Measurements from ENCODE around the gene OSBPL10. TPM values are rescaled to one million over a fixed set of nuclear protein-coding genes. Genes with fewer than 3 reads are reported as not detected.

Gene OSBPL10
- total and polyA plus RNA-seq, 5 donors from 2014 or later: 0.14 to 1.8 (median 0.21) TPM; not detected in 2

DNA sequence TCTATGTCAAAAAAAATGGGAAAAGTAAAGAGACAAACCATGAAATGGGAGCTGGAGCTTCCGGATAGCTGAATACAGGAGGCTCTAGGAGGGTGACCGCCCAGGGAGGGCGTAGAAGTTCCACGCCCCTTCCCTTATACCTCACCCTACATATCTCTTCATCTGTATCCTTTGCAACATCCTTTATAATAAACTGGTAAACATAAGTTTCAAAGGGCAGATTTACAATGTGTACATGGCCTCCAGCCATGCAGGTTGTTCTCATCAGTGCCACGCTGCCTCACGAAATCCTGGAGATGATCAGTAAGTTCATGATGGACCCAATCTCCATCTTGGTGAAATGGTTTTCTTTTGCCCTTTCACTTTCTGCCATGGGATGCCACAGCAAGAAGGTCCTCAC lies 121.8 kb downstream of the OSBPL10 start:
- Mint-ChIP-seq H3K4me1 (no peaks in the 10 kb centered on the region), H3K4me3 (no peak overlapping the region), H3K9me3 (peaks cover 0 to 3% (median 0%) of the 10 kb centered on the region in 7 donors), H3K36me3 (no peaks in the 10 kb centered on the region), H3K27me3 (peaks cover 5% of the 10 kb centered on the region), H3K27ac (no peak overlapping the region)
- no peaks in the 10 kb centered on the region for H3K4me1 ChIP-seq (ENCODE audit: control insufficient read depth, insufficient read depth, low read length, poor library complexity, severe bottlenecking)
- H3K4me3 ChIP-seq (ENCODE audit: low read depth, low read length): no peak overlapping the region
- no peak overlapping the region for H3K27ac ChIP-seq (ENCODE audit: insufficient read depth, low read length, poor library complexity, severe bottlenecking)
- ATAC-seq (ENCODE audit: low read depth in 2 of 2) (no peak), DNase-seq (no peak)
- no peaks in the 10 kb centered on the region for H3K9me3 ChIP-seq (ENCODE audit: control insufficient read depth in 2 of 2, low read length in 2 of 2)
- H3K36me3 ChIP-seq (ENCODE audit: control insufficient read depth, insufficient read depth, low read length): no peaks in the 10 kb centered on the region
- H3K27me3 ChIP-seq (ENCODE audit: control insufficient read depth, insufficient read depth, low read length): no peaks in the 10 kb centered on the region

DNA sequence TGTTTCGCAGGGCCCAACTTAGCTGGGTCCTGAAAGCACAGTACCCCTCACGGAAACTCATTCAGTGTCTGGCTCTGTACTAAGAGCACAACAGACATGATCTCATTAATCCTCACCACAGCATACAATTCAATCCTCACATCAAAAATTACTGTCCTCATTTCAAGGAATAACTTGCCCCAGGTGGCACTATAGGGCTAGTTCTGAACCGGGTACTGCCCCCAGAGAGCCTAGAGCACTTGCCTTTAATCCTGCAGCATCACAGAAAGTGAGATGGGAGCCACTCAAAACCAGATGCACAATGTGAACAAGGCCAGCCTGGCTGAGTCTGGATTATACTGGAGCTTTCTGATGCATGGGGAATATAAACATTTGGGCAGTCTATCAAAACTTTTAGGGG lies 122.6 kb downstream of the OSBPL10 start:
- Mint-ChIP-seq H3K9me3 (peaks cover 0 to 2% (median 0%) of the 10 kb centered on the region in 7 donors), H3K4me1 (no peaks in the 10 kb centered on the region), H3K36me3 (no peaks in the 10 kb centered on the region), H3K27me3 (peaks cover 5% of the 10 kb centered on the region), H3K27ac (no peak overlapping the region), H3K4me3 (no peak overlapping the region)
- H3K36me3 ChIP-seq (ENCODE audit: control insufficient read depth, insufficient read depth, low read length): no peaks in the 10 kb centered on the region
- H3K27ac ChIP-seq (ENCODE audit: insufficient read depth, low read length, poor library complexity, severe bottlenecking): no peak overlapping the region
- no peaks in the 10 kb centered on the region for H3K9me3 ChIP-seq (ENCODE audit: control insufficient read depth in 2 of 2, low read length in 2 of 2)
- H3K4me1 ChIP-seq (ENCODE audit: control insufficient read depth, insufficient read depth, low read length, poor library complexity, severe bottlenecking): no peaks in the 10 kb centered on the region
- no peak overlapping the region for H3K4me3 ChIP-seq (ENCODE audit: low read depth, low read length)
- ATAC-seq (ENCODE audit: low read depth in 2 of 2) (no peak), DNase-seq (peak in 1 of 3 donors; percentile 7)
- H3K27me3 ChIP-seq (ENCODE audit: control insufficient read depth, insufficient read depth, low read length): no peaks in the 10 kb centered on the region

GRCh38 chr3:31853580-31853979 lies 127.5 kb downstream of the OSBPL10 start:
- no peak overlapping the region for H3K4me3 Mint-ChIP-seq

DNA sequence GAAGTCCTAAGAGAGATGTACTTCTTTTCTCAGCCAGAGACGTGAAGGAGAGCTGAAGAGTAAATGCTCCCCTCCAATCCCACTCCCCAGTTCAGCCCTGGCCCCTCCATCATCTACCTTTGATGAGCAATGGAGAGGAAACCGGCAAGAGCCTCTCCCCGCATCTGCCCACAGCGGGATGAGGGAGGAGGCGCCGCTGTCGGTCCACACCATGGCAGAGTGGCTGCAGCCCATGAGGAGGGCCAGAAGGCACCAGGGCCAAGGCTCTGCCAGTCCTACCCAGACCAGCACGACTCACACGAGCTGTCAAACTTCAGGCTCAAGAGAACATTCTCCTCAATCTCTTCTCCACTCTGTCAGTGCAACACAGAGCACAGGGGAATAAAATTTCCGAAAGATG lies 129.8 kb downstream of the OSBPL10 start:
- no peaks in the 10 kb centered on the region for H3K36me3 Mint-ChIP-seq
- ATAC-seq (ENCODE audit: low read depth in 2 of 2): no peak
- Histone ChIP-seq H3K4me1 (ENCODE audit: control insufficient read depth, insufficient read depth, low read length, poor library complexity, severe bottlenecking) (no peaks in the 10 kb centered on the region), H3K4me3 (ENCODE audit: low read depth, low read length) (no peak overlapping the region), H3K27ac (ENCODE audit: insufficient read depth, low read length, poor library complexity, severe bottlenecking) (no peak overlapping the region), H3K27me3 (ENCODE audit: control insufficient read depth, insufficient read depth, low read length) (no peaks in the 10 kb centered on the region), H3K9me3 (ENCODE audit: control insufficient read depth in 2 of 2, low read length in 2 of 2) (no peaks in the 10 kb centered on the region), H3K36me3 (ENCODE audit: control insufficient read depth, insufficient read depth, low read length) (no peaks in the 10 kb centered on the region)
- DNase-seq: no peak
- no peak overlapping the region for H3K4me3 Mint-ChIP-seq
- H3K27me3 Mint-ChIP-seq: no peaks in the 10 kb centered on the region
- no peak overlapping the region for H3K27ac Mint-ChIP-seq
- peaks cover 0 to 3% (median 0%) of the 10 kb centered on the region in 4 donors for H3K4me1 Mint-ChIP-seq
- H3K9me3 Mint-ChIP-seq: no peaks in the 10 kb centered on the region

More at GRCh38 chr3:31853580-31853979, 127.5 kb downstream of the OSBPL10 start:
- Mint-ChIP-seq H3K9me3 (peaks cover 0 to 2% (median 0%) of the 10 kb centered on the region in 7 donors), H3K27me3 (no peaks in the 10 kb centered on the region), H3K4me1 (peaks cover 0 to 3% (median 0%) of the 10 kb centered on the region in 4 donors), H3K36me3 (no peaks in the 10 kb centered on the region), H3K27ac (no peak overlapping the region)
- DNase-seq: no peak
- ATAC-seq (ENCODE audit: low read depth in 2 of 2): no peak
- Histone ChIP-seq H3K27me3 (ENCODE audit: control insufficient read depth, insufficient read depth, low read length) (no peaks in the 10 kb centered on the region), H3K9me3 (ENCODE audit: control insufficient read depth in 2 of 2, low read length in 2 of 2) (no peaks in the 10 kb centered on the region), H3K27ac (ENCODE audit: insufficient read depth, low read length, poor library complexity, severe bottlenecking) (no peak overlapping the region), H3K36me3 (ENCODE audit: control insufficient read depth, insufficient read depth, low read length) (no peaks in the 10 kb centered on the region), H3K4me3 (ENCODE audit: low read depth, low read length) (no peak overlapping the region), H3K4me1 (ENCODE audit: control insufficient read depth, insufficient read depth, low read length, poor library complexity, severe bottlenecking) (no peaks in the 10 kb centered on the region)

- Mint-ChIP-seq H3K27me3 (no peaks in the 10 kb centered on the region), H3K9me3 (no peaks in the 10 kb centered on the region), H3K4me1 (peaks cover 0 to 3% (median 0%) of the 10 kb centered on the region in 4 donors), H3K27ac (no peak overlapping the region), H3K4me3 (no peak overlapping the region), H3K36me3 (no peaks in the 10 kb centered on the region)
- Histone ChIP-seq H3K4me1 (ENCODE audit: control insufficient read depth, insufficient read depth, low read length, poor library complexity, severe bottlenecking) (no peaks in the 10 kb centered on the region), H3K36me3 (ENCODE audit: control insufficient read depth, insufficient read depth, low read length) (no peaks in the 10 kb centered on the region), H3K4me3 (ENCODE audit: low read depth, low read length) (no peak overlapping the region), H3K27ac (ENCODE audit: insufficient read depth, low read length, poor library complexity, severe bottlenecking) (no peak overlapping the region), H3K9me3 (ENCODE audit: control insufficient read depth in 2 of 2, low read length in 2 of 2) (no peaks in the 10 kb centered on the region), H3K27me3 (ENCODE audit: control insufficient read depth, insufficient read depth, low read length) (no peaks in the 10 kb centered on the region)
- ATAC-seq (ENCODE audit: low read depth in 2 of 2) (no peak), DNase-seq (no peak)
These were observed 132.2 kb downstream of the OSBPL10 start for GRCh38 chr3:31848911-31849310.

DNA sequence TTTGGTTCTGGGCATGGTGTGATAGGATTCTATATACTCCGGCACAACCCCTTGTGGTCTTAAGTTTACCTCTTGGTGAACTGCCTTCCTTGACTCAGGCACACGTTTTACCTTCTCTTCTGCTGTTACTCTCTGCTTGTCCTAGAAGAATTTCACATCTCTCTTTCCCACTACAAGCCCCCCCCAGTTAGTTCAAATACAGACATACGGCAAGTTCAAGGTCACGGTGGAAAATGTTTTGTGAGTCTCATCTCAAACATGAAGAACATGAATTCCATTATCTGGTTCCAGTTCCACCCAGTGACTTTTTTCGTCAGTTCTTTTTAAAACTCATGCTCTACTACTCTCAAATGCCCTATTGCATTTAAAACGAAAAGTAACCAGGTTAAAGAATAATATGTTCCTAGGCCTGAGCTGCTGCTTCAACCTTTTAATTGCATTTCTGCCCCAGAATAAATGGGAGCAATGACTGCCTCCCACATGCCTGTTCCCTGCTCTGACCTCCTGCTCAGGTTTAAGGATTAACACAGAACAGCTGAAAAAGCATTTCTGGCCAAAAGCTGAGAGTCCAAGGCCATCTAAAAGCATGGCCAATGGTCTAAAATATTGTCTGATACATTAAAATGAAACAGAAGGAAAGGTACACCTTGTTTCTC lies 132.8 kb downstream of the OSBPL10 start:
- no peaks in the 10 kb centered on the region for H3K36me3 ChIP-seq (ENCODE audit: control insufficient read depth, insufficient read depth, low read length)
- H3K36me3 Mint-ChIP-seq: no peaks in the 10 kb centered on the region
- ATAC-seq (ENCODE audit: low read depth in 2 of 2): no peak
- H3K9me3 ChIP-seq (ENCODE audit: control insufficient read depth in 2 of 2, low read length in 2 of 2): no peaks in the 10 kb centered on the region
- H3K9me3 Mint-ChIP-seq: no peaks in the 10 kb centered on the region
- H3K27me3 Mint-ChIP-seq: no peaks in the 10 kb centered on the region
- H3K4me3 Mint-ChIP-seq: no peak overlapping the region
- H3K27ac Mint-ChIP-seq: peak overlapping the region in 1 of 3 donors; percentile 72
- no peak overlapping the region for H3K4me3 ChIP-seq (ENCODE audit: low read depth, low read length)
- H3K4me1 Mint-ChIP-seq: peaks cover 0 to 2% (median 0%) of the 10 kb centered on the region in 4 donors
- no peak for DNase-seq
- H3K27ac ChIP-seq (ENCODE audit: insufficient read depth, low read length, poor library complexity, severe bottlenecking): no peak overlapping the region
- peaks cover under 1% of the 10 kb centered on the region for H3K27me3 ChIP-seq (ENCODE audit: control insufficient read depth, insufficient read depth, low read length)
- no peaks in the 10 kb centered on the region for H3K4me1 ChIP-seq (ENCODE audit: control insufficient read depth, insufficient read depth, low read length, poor library complexity, severe bottlenecking)

GRCh38 chr3:31847760-31848159 lies 133.3 kb downstream of the OSBPL10 start:
- no peaks in the 10 kb centered on the region for H3K4me1 ChIP-seq (ENCODE audit: control insufficient read depth, insufficient read depth, low read length, poor library complexity, severe bottlenecking)
- H3K4me3 ChIP-seq (ENCODE audit: low read depth, low read length): no peak overlapping the region
- H3K27me3 Mint-ChIP-seq: no peaks in the 10 kb centered on the region
- H3K9me3 ChIP-seq (ENCODE audit: control insufficient read depth in 2 of 2, low read length in 2 of 2): no peaks in the 10 kb centered on the region
- peaks cover 5% of the 10 kb centered on the region for H3K27me3 ChIP-seq (ENCODE audit: control insufficient read depth, insufficient read depth, low read length)
- H3K27ac ChIP-seq (ENCODE audit: insufficient read depth, low read length, poor library complexity, severe bottlenecking): no peak overlapping the region
- no peak overlapping the region for H3K4me3 Mint-ChIP-seq
- H3K36me3 ChIP-seq (ENCODE audit: control insufficient read depth, insufficient read depth, low read length): no peaks in the 10 kb centered on the region
- H3K9me3 Mint-ChIP-seq: no peaks in the 10 kb centered on the region
- ATAC-seq (ENCODE audit: low read depth in 2 of 2): no peak
- no peaks in the 10 kb centered on the region for H3K4me1 Mint-ChIP-seq
- no peaks in the 10 kb centered on the region for H3K36me3 Mint-ChIP-seq
- DNase-seq: no peak
- no peak overlapping the region for H3K27ac Mint-ChIP-seq

- H3K4me3 Mint-ChIP-seq: no peak overlapping the region
- ATAC-seq (ENCODE audit: low read depth in 2 of 2) (no peak), DNase-seq (no peak)
- no peaks in the 10 kb centered on the region for H3K9me3 Mint-ChIP-seq
- Histone ChIP-seq H3K4me1 (ENCODE audit: control insufficient read depth, insufficient read depth, low read length, poor library complexity, severe bottlenecking) (no peaks in the 10 kb centered on the region), H3K9me3 (ENCODE audit: control insufficient read depth in 2 of 2, low read length in 2 of 2) (no peaks in the 10 kb centered on the region), H3K27ac (ENCODE audit: insufficient read depth, low read length, poor library complexity, severe bottlenecking) (no peak overlapping the region), H3K36me3 (ENCODE audit: control insufficient read depth, insufficient read depth, low read length) (no peaks in the 10 kb centered on the region), H3K27me3 (ENCODE audit: control insufficient read depth, insufficient read depth, low read length) (peaks cover 6% of the 10 kb centered on the region), H3K4me3 (ENCODE audit: low read depth, low read length) (no peak overlapping the region)
- no peaks in the 10 kb centered on the region for H3K36me3 Mint-ChIP-seq
- peaks cover 14% of the 10 kb centered on the region for H3K27me3 Mint-ChIP-seq
- H3K4me1 Mint-ChIP-seq: no peaks in the 10 kb centered on the region
- no peak overlapping the region for H3K27ac Mint-ChIP-seq
These were observed 139.5 kb downstream of the OSBPL10 start for GRCh38 chr3:31841515-31841914.

All from CD4-positive, CD25-positive, alpha-beta regulatory T cell (primary cell).